GM18520 (cell line): ENCODE data around the gene OR2H1.

ENCODE experiments used
- ATAC-seq: cut with Tn5 transposase; IDR thresholded peaks from one replicate; pipeline ENCODE4 v1.9.1; 2021; ENCODE audit not compliant: unreplicated experiment

OR2H1 gene

GRCh38 chr6:29483186-29483585, 26.2 kb downstream of the OR2H1 start:
- ATAC-seq = no peak

- ATAC-seq = no peak
These were observed 26.8 kb downstream of the OR2H1 start for GRCh38 chr6:29483735-29484134.

- ATAC-seq = no peak
These were observed 29.6 kb downstream of the OR2H1 start for GRCh38 chr6:29486577-29486976.

- no peak for ATAC-seq
These were observed 30.2 kb downstream of the OR2H1 start for GRCh38 chr6:29487131-29487530.

GRCh38 chr6:29487660-29488059, 30.7 kb downstream of the OR2H1 start, which contains the start of gene MAS1L:
MAS1L (minus strand) TSS chr6:29487956; CDS start chr6:29487902, 54 bp downstream.
- no peak for ATAC-seq

- ATAC-seq = no peak
These were observed 31.9 kb downstream of the OR2H1 start for GRCh38 chr6:29488874-29489273.

GRCh38 chr6:29489286-29489685, 32.3 kb downstream of the OR2H1 start:
- no peak for ATAC-seq

GRCh38 chr6:29490055-29490454, 33.1 kb downstream of the OR2H1 start:
- ATAC-seq = no peak

- no peak for ATAC-seq
These were observed 33.6 kb downstream of the OR2H1 start for GRCh38 chr6:29490552-29490951.

- ATAC-seq = no peak
These were observed 34.6 kb downstream of the OR2H1 start for GRCh38 chr6:29491574-29491973.

GRCh38 chr6:29493261-29493660, 36.3 kb downstream of the OR2H1 start:
- no peak for ATAC-seq

GRCh38 chr6:29494131-29494530, 37.2 kb downstream of the OR2H1 start:
- ATAC-seq = no peak

GRCh38 chr6:29495571-29495970, 38.6 kb downstream of the OR2H1 start:
- ATAC-seq = no peak

- no peak for ATAC-seq
These were observed 40.0 kb downstream of the OR2H1 start for GRCh38 chr6:29496961-29497360.

GRCh38 chr6:29499704-29500103, 42.7 kb downstream of the OR2H1 start:
- no peak for ATAC-seq

- no peak for ATAC-seq
These were observed 43.6 kb downstream of the OR2H1 start for GRCh38 chr6:29500594-29500993.

- ATAC-seq = no peak
These were observed 44.2 kb downstream of the OR2H1 start for GRCh38 chr6:29501106-29501505.

GRCh38 chr6:29502181-29502580, 45.2 kb downstream of the OR2H1 start:
- no peak for ATAC-seq

GRCh38 chr6:29502597-29502996, 45.6 kb downstream of the OR2H1 start:
- ATAC-seq = no peak

GRCh38 chr6:29504961-29505360, 48.0 kb downstream of the OR2H1 start:
- no peak for ATAC-seq

- ATAC-seq = no peak
These were observed 48.9 kb downstream of the OR2H1 start for GRCh38 chr6:29505808-29506207.

GRCh38 chr6:29506446-29507067, 49.6 kb downstream of the OR2H1 start:
- ATAC-seq = no peak

- ATAC-seq = no peak
These were observed 50.4 kb downstream of the OR2H1 start for GRCh38 chr6:29507319-29507718.
